Kasumi-1 (cell line): Measurements from ENCODE around the gene SLC38A3.

Experiments
- DNase-seq, 2 experiments: peaks; one replicate each; lab custom pipeline; 2025; lab: John Stamatoyannopoulos, UW

SLC38A3 gene

GRCh38 chr3:50169232-50169832 lies 35.7 kb upstream of the SLC38A3 start:
- DNase-seq: no peak

DNA sequence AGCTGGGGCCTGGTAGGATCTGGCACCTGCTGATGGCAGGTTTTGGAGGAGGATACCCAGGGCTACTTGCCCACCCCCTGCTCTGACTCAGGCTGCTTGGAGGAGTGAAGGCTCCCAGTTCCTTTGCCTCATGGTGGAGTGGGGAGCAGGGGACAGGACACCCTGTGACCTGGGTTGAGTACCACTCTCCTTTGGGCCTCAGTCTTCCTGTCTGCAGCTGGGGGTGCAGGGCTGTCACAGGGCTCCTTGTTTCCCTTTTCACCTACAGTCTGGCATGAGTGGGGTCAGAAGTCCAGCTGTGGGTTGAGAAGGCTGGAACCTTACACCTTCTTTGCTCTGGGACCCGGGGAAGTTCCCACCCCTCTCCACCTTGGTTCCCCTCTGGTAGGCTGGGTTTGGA lies 35.2 kb upstream of the SLC38A3 start:
- DNase-seq: no peak

- DNase-seq: no peak
These were observed 34.4 kb upstream of the SLC38A3 start for GRCh38 chr3:50170689-50171088.

DNA sequence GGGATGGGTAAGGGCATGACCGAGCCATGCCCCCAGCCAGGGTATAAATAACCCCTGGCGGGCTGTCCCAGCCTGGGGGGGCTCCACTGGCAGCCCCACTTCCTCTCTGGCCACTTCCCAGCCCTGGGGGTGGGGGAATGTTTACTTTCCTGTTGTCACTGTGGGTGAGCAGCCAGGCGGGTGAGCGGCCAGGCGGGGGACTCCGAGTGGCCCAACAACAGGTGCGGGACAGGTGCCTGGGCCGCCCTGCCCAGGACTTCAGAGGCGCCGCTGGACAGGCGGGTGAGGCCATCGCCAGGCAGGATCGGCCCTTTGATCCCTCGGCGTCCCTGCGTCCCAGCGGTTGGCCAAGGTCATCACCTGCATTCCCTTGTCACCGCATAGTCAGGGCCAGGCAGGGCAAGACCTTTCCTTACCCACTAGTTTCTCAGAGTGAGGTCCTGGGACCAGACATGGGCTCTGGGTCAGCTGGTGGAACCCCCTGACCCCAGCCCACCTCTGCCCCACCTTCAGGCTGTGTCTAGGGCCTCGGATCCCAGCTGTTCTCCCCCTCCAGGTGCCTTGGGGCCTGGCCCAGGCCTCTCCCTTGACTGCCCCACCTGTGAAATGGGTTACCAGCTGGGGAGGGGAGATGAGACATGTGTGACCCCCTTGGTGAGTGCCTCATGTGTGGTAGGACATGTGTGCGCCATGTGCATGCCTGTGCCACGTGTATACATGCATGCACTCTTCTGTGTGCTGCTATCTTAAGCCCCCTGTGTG lies 33.4 kb upstream of the SLC38A3 start:
- no peak for DNase-seq

DNA sequence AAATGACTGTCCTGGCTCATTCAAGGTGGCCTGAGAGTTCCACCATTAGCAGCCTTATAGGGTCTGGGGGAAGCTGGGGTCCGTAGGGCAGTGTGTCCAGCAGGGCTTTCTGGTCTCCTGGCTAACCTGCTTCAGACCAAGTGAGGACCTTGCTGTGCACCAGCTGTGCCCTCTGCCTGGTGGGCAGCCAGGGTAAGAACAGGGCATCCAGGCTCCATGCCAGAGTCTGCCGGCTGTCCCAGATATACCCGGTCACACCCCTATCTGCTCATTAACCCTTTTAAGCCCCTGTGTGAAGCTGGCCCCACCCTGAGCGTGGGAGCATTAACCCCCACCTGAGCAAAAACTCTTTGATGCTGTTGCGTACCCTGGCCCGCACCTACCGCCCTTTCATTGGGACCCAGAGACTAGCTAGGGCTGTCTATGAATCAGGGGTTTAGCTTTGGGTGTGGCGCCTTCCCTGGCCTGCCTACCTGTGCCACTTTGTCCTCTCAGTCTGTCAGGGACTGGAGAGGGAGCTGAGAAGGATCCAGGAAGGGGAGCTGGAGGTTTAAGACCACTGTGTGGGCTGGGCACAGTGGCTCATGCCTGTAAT lies 32.3 kb upstream of the SLC38A3 start:
- no peak for DNase-seq

GRCh38 chr3:50173685-50174516 lies 31.2 kb upstream of the SLC38A3 start:
- DNase-seq: peak; percentile 29 to 38

DNA sequence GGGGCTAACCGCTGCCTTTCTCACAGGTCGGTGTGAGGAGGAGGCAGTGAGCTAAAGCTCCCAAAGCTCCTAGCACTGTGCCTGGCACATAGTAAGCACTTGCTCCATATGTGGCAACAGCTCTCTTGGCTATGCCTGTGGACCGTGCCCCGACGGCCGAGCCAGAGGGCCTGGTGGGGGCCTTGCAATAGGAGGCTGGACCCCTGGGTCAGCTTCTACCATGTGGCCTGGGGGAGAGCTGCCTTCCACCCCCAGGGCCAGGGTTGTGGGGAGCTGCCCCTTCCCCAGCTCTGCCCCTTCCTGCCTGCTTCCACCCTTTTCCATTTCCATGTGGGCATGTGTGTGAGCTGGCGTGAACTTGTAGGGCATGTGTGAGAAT lies 30.6 kb upstream of the SLC38A3 start:
- DNase-seq: no peak

- no peak for DNase-seq
These were observed 30.0 kb upstream of the SLC38A3 start for GRCh38 chr3:50174947-50175524.

- DNase-seq: no peak
These were observed 27.7 kb upstream of the SLC38A3 start for GRCh38 chr3:50177346-50177745.

DNA sequence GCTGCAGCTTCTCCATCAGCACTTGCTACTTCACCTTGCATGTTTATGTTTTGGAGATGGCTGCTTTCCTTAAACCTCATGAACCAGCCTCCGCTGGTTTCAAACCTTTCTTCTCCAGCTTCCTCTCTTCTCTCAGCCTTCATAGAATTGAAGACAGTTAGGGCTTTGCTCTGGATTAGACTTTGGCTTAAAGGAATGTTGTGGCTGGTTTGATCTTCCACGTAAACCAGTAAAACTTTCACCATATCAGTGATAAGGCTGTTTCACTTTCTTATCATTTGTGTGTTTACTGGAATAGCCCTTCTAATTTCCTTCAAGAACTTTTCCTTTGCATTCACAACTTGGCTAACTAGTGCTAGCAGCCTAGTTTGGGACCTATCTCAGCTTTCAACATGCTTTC lies 25.4 kb upstream of the SLC38A3 start:
- DNase-seq: no peak

GRCh38 chr3:50181985-50182384 lies 23.1 kb upstream of the SLC38A3 start:
- DNase-seq: no peak

GRCh38 chr3:50182533-50183099 lies 22.5 kb upstream of the SLC38A3 start:
- no peak for DNase-seq

DNA sequence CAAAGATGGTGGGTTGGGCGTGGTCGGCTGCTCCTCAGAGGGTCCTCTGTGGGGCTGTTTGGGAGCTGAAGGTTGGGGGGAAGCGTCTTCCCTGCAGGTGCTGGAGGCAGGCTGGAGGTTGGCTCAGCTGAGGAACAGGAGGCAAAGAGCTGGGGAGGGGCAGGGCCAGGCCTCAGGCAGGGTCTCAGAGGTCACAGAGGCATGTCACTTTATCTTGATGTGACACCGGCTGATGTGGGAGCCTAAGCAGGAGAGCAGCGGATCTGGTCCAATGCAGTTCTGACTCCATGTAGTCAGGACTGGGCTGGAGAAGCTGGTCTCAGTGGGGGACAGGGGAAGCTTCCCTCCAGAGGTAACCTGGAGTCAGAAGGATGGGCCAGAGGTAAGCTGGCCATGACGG lies 21.3 kb upstream of the SLC38A3 start:
- DNase-seq: no peak

DNA sequence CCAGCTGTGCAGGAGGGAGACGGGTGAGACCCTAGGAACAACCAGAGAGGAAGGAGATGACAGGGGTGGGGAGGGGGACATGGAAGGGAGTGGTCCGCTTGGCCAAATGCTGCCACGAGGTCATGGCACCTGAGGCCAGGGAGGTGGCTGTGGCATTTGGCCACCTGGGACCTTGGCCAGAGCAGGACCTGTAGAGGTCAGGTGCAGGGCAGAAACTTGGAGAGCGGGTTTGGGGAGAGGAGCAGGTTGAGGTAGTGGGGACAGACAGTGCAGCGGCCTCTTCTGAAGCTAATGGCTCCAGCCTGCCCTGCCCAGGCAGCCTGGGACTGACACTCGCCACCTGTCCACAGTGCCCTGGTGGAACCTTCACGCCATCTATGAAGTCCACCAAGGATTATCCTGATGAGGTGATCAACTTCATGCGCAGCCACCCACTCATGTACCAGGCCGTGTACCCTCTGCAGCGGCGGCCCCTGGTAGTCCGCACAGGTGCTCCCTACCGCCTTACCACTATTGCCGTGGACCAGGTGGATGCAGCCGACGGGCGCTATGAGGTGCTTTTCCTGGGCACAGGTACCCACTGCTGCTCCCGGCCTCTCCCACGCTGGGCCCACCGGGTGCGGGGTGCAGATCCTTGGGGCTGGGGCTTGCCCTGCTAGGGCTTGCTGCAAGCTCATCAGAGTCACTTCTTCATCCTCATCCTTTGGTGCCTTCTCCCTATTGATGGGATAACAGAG lies 20.7 kb upstream of the SLC38A3 start:
- no peak for DNase-seq

- DNase-seq: no peak
These were observed 19.8 kb upstream of the SLC38A3 start for GRCh38 chr3:50185230-50185629.

DNA sequence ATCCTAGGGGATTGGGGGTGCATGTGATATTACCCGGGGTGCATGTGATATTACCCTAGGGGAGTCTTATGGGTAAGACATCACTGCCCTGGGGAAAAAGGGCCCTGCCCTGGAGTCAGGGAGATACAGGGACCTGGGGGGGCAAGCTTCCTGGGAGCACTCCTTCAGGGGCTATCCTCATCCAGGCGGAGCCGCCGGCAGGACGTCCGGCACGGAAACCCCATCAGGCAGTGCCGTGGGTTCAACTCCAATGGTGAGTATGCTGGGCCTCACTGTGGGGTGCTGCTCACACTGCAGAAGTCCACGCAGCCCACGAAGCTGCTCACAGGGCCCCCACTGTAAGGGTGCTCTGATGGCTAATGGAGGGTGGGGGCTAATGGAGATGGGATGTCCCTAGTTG lies 19.0 kb upstream of the SLC38A3 start:
- DNase-seq: no peak

DNA sequence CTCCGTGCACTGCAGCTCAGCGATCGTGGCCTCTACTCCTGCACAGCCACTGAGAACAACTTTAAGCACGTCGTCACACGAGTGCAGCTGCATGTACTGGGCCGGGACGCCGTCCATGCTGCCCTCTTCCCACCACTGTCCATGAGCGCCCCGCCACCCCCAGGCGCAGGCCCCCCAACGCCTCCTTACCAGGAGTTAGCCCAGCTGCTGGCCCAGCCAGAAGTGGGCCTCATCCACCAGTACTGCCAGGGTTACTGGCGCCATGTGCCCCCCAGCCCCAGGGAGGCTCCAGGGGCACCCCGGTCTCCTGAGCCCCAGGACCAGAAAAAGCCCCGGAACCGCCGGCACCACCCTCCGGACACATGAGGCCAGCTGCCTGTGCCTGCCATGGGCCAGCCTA lies 17.3 kb upstream of the SLC38A3 start:
- DNase-seq: no peak

DNA sequence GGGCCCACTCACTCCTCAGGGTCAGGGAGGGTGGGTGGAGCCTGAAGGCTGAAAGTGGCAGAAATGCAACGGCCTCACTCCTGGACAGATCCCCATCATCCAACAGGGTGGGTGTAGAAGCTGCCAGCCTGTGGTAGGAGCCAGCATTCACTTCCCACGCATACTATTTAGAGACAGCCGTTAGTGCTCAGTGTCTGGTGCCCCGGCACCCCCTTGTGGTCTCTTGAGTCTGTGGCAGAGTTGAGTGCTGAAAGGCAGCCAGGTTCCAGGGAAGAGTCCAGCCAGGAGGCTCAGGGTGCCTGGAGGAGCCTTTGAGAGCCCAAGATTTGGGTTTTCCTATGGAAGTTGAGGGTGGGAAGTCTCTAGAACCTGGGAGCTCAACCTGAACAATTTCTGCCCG lies 15.8 kb upstream of the SLC38A3 start:
- peak; percentile 86 to 91 for DNase-seq

GRCh38 chr3:50189989-50190388 lies 15.1 kb upstream of the SLC38A3 start:
- no peak for DNase-seq

- peak; percentile 41 to 48 for DNase-seq
These were observed 14.0 kb upstream of the SLC38A3 start, which contains the start of gene GNAT1 for GRCh38 chr3:50190936-50191660. Gene GNAT1 (plus strand): TSS chr3:50191610. CDS start chr3:50191726, 116 bp downstream.
